Upper lobe of right lung (tissue), 1 donor: ENCODE data around the gene PDILT. TPM values are rescaled to one million over a fixed set of nuclear protein-coding genes. Genes with fewer than 3 reads are reported as not detected.

Experiments used
- ATAC-seq: fragments of 200-7000 bp; cut with Tn5 transposase; one replicate; pipeline ENCODE4 v1.9.1; 2020; ENCODE audit warnings: mild to moderate bottlenecking, moderate library complexity
- DNase-seq: peaks from one replicate; pipeline ENCODE4 v3.0.0-alpha.2; 2020
- H3K27ac ChIP-seq: fragments of 200-600 bp; one replicate; pipeline ENCODE4 v1.8.0; 2022
- H3K27me3 ChIP-seq: fragments of 200-600 bp; one replicate; pipeline ENCODE4 v1.8.0; 2022; ENCODE audit warnings: mild to moderate bottlenecking
- H3K36me3 ChIP-seq: fragments of 200-600 bp; one replicate; pipeline ENCODE4 v1.8.0; 2022
- H3K4me1 ChIP-seq: fragments of 200-600 bp; one replicate; pipeline ENCODE4 v1.8.0; 2022
- H3K4me3 ChIP-seq: fragments of 200-600 bp; one replicate; pipeline ENCODE4 v1.8.0; 2022; ENCODE audit warnings: mild to moderate bottlenecking
- H3K9me3 ChIP-seq: fragments of 200-600 bp; one replicate; pipeline ENCODE4 v1.8.0; 2022
- CTCF ChIP-seq: fragments of 200-600 bp; IDR thresholded peaks from one replicate; pipeline ENCODE4 v1.8.0; 2022; ENCODE audit warnings: antibody characterized with exemption
- intact Hi-C: fragments of 100-400 bp; cut with DNase I; formaldehyde crosslinking; loops from one replicate; pipeline ENCODE4 v1.11.0; 2022
- total RNA-seq: library from RNA; stranded (reverse); fragmentation: NEBNext Ultra II Directional; extraction: Animal tissue kit (Norgen Biotek cat#: 25700); gene quantifications from one replicate; pipeline ENCODE4 v1.2.1, GENCODE V29; 2021
- donor health status: DM: no; HTN: yes; CAD: no; lungs with severe emphysema.

PDILT gene
- total RNA-seq, 1 donor from 2014 or later: not detected

GRCh38 chr16:20319406-20319805 lies 85.1 kb downstream of the PDILT start:
- ATAC-seq: no peak
- Histone ChIP-seq H3K9me3 (no peaks in the 10 kb centered on the region), H3K4me3 (no peak overlapping the region), H3K27me3 (no peaks in the 10 kb centered on the region), H3K36me3 (no peaks in the 10 kb centered on the region), H3K27ac (no peak overlapping the region), H3K4me1 (no peaks in the 10 kb centered on the region)
- DNase-seq: no peak
- no peak for TF ChIP-seq CTCF
- intact Hi-C loops: no loop called here

GRCh38 chr16:20318437-20318836 lies 86.1 kb downstream of the PDILT start:
- H3K36me3 ChIP-seq: no peaks in the 10 kb centered on the region
- TF ChIP-seq CTCF: no peak
- intact Hi-C loops: no loop called here

GRCh38 chr16:20318006-20318405 lies 86.5 kb downstream of the PDILT start:
- intact Hi-C loops: no loop called here
- DNase-seq (no peak), ATAC-seq (no peak)
- Histone ChIP-seq H3K4me1 (no peaks in the 10 kb centered on the region), H3K4me3 (no peak overlapping the region), H3K27me3 (no peaks in the 10 kb centered on the region), H3K9me3 (no peaks in the 10 kb centered on the region), H3K36me3 (no peaks in the 10 kb centered on the region), H3K27ac (no peak overlapping the region)
- no peak for TF ChIP-seq CTCF

More at GRCh38 chr16:20318437-20318836, 86.1 kb downstream of the PDILT start:
- no peak overlapping the region for H3K27ac ChIP-seq
- H3K9me3 ChIP-seq: no peaks in the 10 kb centered on the region
- H3K4me3 ChIP-seq: no peak overlapping the region
- H3K27me3 ChIP-seq: no peaks in the 10 kb centered on the region
- no peaks in the 10 kb centered on the region for H3K4me1 ChIP-seq
- no peak for DNase-seq
- no peak for ATAC-seq

- TF ChIP-seq CTCF: no peak
- Histone ChIP-seq H3K27ac (no peak overlapping the region), H3K27me3 (no peaks in the 10 kb centered on the region), H3K4me1 (no peaks in the 10 kb centered on the region), H3K4me3 (no peak overlapping the region), H3K9me3 (no peaks in the 10 kb centered on the region), H3K36me3 (no peaks in the 10 kb centered on the region)
- intact Hi-C loops: no loop called here
- DNase-seq (no peak), ATAC-seq (no peak)
These were observed 87.4 kb downstream of the PDILT start for GRCh38 chr16:20317117-20317516.

GRCh38 chr16:20316715-20317114 lies 87.8 kb downstream of the PDILT start:
- intact Hi-C loops: no loop called here
- no peaks in the 10 kb centered on the region for H3K4me1 ChIP-seq
- no peak for DNase-seq
- no peaks in the 10 kb centered on the region for H3K36me3 ChIP-seq
- no peak for ATAC-seq
- H3K27me3 ChIP-seq: no peaks in the 10 kb centered on the region
- H3K27ac ChIP-seq: no peak overlapping the region
- no peaks in the 10 kb centered on the region for H3K9me3 ChIP-seq
- H3K4me3 ChIP-seq: no peak overlapping the region
- no peak for TF ChIP-seq CTCF

GRCh38 chr16:20315764-20316163 lies 88.8 kb downstream of the PDILT start:
- Histone ChIP-seq H3K4me1 (no peaks in the 10 kb centered on the region), H3K9me3 (no peaks in the 10 kb centered on the region), H3K4me3 (no peak overlapping the region), H3K27ac (no peak overlapping the region), H3K36me3 (no peaks in the 10 kb centered on the region), H3K27me3 (no peaks in the 10 kb centered on the region)
- ATAC-seq (no peak), DNase-seq (no peak)
- intact Hi-C loops: no loop called here
- TF ChIP-seq CTCF: no peak
